Fibroblast of skin of left quadriceps (primary cell): ENCODE measurements around the gene PDLIM7.

Experiments
- DNase-seq, 2 experiments: peaks; one replicate each; pipeline ENCODE4 v3.0.0-alpha.2; 2013; ENCODE audit warnings: low read depth in 2 of 2

PDLIM7 gene

GRCh38 chr5:177455661-177456590 lies 41.5 kb downstream of the PDLIM7 start:
- peak in 1 of 2 experiments; percentile 71 for DNase-seq

GRCh38 chr5:177455036-177455660 lies 42.3 kb downstream of the PDLIM7 start:
- no peak for DNase-seq

- DNase-seq: peak; percentile 69 to 71
Measured at GRCh38 chr5:177454397-177455035, 42.9 kb downstream of the PDLIM7 start.

GRCh38 chr5:177453852-177454396 lies 43.5 kb downstream of the PDLIM7 start:
- no peak for DNase-seq

GRCh38 chr5:177452688-177453638 lies 44.4 kb downstream of the PDLIM7 start:
- DNase-seq: no peak

- DNase-seq: no peak
Measured at GRCh38 chr5:177450667-177451424, 46.6 kb downstream of the PDLIM7 start.

- no peak for DNase-seq
Measured at GRCh38 chr5:177449140-177450061, 48.0 kb downstream of the PDLIM7 start.

- DNase-seq: no peak
Measured at GRCh38 chr5:177448244-177448950, 49.0 kb downstream of the PDLIM7 start.

GRCh38 chr5:177447611-177448243 lies 49.7 kb downstream of the PDLIM7 start:
- no peak for DNase-seq

GRCh38 chr5:177447066-177447610 lies 50.3 kb downstream of the PDLIM7 start:
- no peak for DNase-seq

- peak in 1 of 2 experiments; percentile 45 for DNase-seq
Measured at GRCh38 chr5:177446200-177447065, 51.0 kb downstream of the PDLIM7 start, which contains the start of gene PRR7. Gene PRR7 (plus strand): TSS chr5:177446814. CDS start chr5:177455068, 8,254 bp downstream.

- DNase-seq: no peak
Measured at GRCh38 chr5:177445917-177446199, 51.5 kb downstream of the PDLIM7 start.

GRCh38 chr5:177445052-177445916 lies 52.1 kb downstream of the PDLIM7 start:
- no peak for DNase-seq

GRCh38 chr5:177444106-177445051 lies 53.0 kb downstream of the PDLIM7 start:
- DNase-seq: no peak
